Heart left ventricle (tissue), 16 donors: ENCODE results near the gene LRP1. TPM values are rescaled to one million over a fixed set of nuclear protein-coding genes. Genes with fewer than 3 reads are reported as not detected.

Source experiments
- ATAC-seq, 4 donors: fragments of 200-7000 bp; cut with Tn5 transposase; one replicate each; pipeline ENCODE4 v1.9.1; 2020 to 2022; ENCODE audit warnings: moderate library complexity in 4 of 4, mild to moderate bottlenecking in 3 of 4, moderate number of reproducible peaks in 1 of 4
- DNase-seq, 5 donors: peaks; one replicate each; pipeline ENCODE4 v3.0.0-alpha.2; 2020
- H3K27ac ChIP-seq, 12 donors: fragments of 200-600 bp; sonication (generic) in 4 of 12; one replicate each; pipeline versions ENCODE4 v1.5.0 to v1.8.0; 2016 to 2022; ENCODE audit warnings: mild to moderate bottlenecking in 2 of 12
- H3K27me3 ChIP-seq, 9 donors: fragments of 200-600 bp; sonication (generic) in 2 of 9; one replicate each; pipeline versions ENCODE4 v1.5.1 to v1.8.0; 2016 to 2022; ENCODE audit warnings: mild to moderate bottlenecking in 3 of 9
- H3K36me3 ChIP-seq, 9 donors: fragments of 200-600 bp; sonication (generic) in 2 of 9; one replicate each; pipeline versions ENCODE4 v1.5.0 to v1.8.0; 2018 to 2022; ENCODE audit warnings: mild to moderate bottlenecking in 2 of 9
- H3K4me1 ChIP-seq, 12 donors: fragments of 200-600 bp; sonication (generic) in 4 of 12; one replicate each; pipeline versions ENCODE4 v1.5.0 to v1.8.0; 2016 to 2022; ENCODE audit warnings: mild to moderate bottlenecking in 3 of 12
- H3K4me3 ChIP-seq, 12 donors: fragments of 200-600 bp; sonication (generic) in 4 of 12; one replicate each; pipeline versions ENCODE4 v1.5.0 to v1.8.0; 2017 to 2022; ENCODE audit warnings: mild to moderate bottlenecking in 9 of 12, moderate library complexity in 4 of 12
- H3K9me3 ChIP-seq, 12 donors: fragments of 200-600 bp; sonication (generic) in 4 of 12; one replicate each; pipeline versions ENCODE4 v1.5.0 to v1.8.0; 2016 to 2022; ENCODE audit warnings: mild to moderate bottlenecking in 1 of 12
- POLR2A ChIP-seq, 2 donors: fragments of 450-650 bp; IDR thresholded peaks; one replicate each; pipeline ENCODE4 v1.6.1; 2017; ENCODE audit warnings: antibody characterized with exemption in 2 of 2, mild to moderate bottlenecking in 2 of 2, moderate library complexity in 2 of 2
- WGBS, 4 donors: extraction: QIAGEN DNeasy Blood & Tissue Kit in 2 of 4; methylation state at CpG; one replicate each; pipeline versions ENCODE4 v1.1.5 to v1.1.7; 2013 to 2018; 5-methylcytosine and 5-hydroxymethylcytosine counted together
- intact Hi-C, 10 donors: fragments of 100-400 bp; cut with DNase I; formaldehyde crosslinking; loops; one replicate each; pipeline versions ENCODE4 v1.11.1 to v1.14.2; 2022
- polyA plus RNA-seq, 2 donors: library from polyadenylated mRNA; stranded (reverse); fragments of 200-250 nt; gene quantifications; one replicate each; pipeline ENCODE4 v1.2.3, GENCODE V29; 2013
- total RNA-seq, 9 donors: library from RNA; depleted of rRNA in 2 of 9; stranded (reverse); fragments of >200 nt in 2 of 9; fragmentation: NEBNext Ultra II Directional in 3 of 9; extraction: Animal tissue kit (Norgen Biotek cat#: 25700) in 3 of 9; gene quantifications; one replicate each; pipeline versions ENCODE4 v1.1.0 to v1.2.4, GENCODE V29; 2016 to 2023
- TF ChIP-seq, protein P1 (sequence below), 12 donors: fragments of 200-600 bp; sonication (generic) in 4 of 12; IDR thresholded peaks; one replicate each; pipeline versions ENCODE4 v1.5.0 to v1.8.0; 2018 to 2022; ENCODE audit warnings: antibody characterized with exemption in 12 of 12, mild to moderate bottlenecking in 5 of 12
- donor health status: ischemic (EF 13 %, LVEDD 7.1; RV severe dilation, severe dysfunction).
- donor health status: healthy with polysubstance abuse.
- donor health status: DM: no; HTN: yes; CAD: no.
- donor health status: DM: no; HTN: no; CAD: no.
- donor health status: ischemic (EF 25% LVEDD 6.9; RV normal size, moderate dysfunction).
- donor health status: ischemic (EF 25% LVEDD 5.7; RV mildly dilated, moderate dysfunction).
- donor health status: healthy.
- donor health status: DM: yes; HTN: yes; CAD: no.
- donor health status: ischemic (EF 35%, LVEDD 5.7; RV mildly dilated, moderate dysfunction).
- donor health status: nonischemic (EF 11% LVEDD 7.7; RV severe dilation, severe dysfunction).
- donor health status: DM: yes; HTN: yes; CAD: no.
- donor health status: PGD.
- donor health status: ischemic (EF 29% LVEDD 5.4; RV normal size, mild dysfunction).
- donor health status: nonischemic (EF 23%, LVEDD 6.1; RV moderate dilation, normal function).

LRP1 gene
- total and polyA plus RNA-seq, 11 donors: 23.0 to 316 (median 69.0) TPM

DNA sequence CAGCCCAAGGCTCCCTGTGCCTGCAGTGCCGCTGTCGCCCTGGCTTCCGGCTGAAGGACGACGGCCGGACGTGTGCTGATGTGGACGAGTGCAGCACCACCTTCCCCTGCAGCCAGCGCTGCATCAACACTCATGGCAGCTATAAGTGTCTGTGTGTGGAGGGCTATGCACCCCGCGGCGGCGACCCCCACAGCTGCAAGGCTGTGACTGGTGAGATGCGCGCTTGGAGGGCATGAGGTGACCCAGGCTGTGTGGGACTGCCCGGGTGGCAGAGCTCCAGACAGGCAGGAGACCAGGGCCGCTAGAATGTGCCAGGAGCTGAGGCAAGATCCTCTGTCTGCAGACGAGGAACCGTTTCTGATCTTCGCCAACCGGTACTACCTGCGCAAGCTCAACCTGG, 68.7 kb downstream of the LRP1 start:
- Histone ChIP-seq H3K9me3 (no peaks in the 10 kb centered on the region), H3K36me3 (peaks cover 0 to 100% (median 99%) of the 10 kb centered on the region in 9 donors), H3K4me3 (no peak overlapping the region), H3K4me1 (no peaks in the 10 kb centered on the region), H3K27me3 (no peaks in the 10 kb centered on the region), H3K27ac (no peak overlapping the region)
- WGBS, 4 donors: 87 to 97% (median 91%) methylated on average over 6 to 22 of the region's 22 CpGs
- no peak for ATAC-seq
- intact Hi-C loops: no loop called here
- no peak for DNase-seq
- TF ChIP-seq, protein P1, sequence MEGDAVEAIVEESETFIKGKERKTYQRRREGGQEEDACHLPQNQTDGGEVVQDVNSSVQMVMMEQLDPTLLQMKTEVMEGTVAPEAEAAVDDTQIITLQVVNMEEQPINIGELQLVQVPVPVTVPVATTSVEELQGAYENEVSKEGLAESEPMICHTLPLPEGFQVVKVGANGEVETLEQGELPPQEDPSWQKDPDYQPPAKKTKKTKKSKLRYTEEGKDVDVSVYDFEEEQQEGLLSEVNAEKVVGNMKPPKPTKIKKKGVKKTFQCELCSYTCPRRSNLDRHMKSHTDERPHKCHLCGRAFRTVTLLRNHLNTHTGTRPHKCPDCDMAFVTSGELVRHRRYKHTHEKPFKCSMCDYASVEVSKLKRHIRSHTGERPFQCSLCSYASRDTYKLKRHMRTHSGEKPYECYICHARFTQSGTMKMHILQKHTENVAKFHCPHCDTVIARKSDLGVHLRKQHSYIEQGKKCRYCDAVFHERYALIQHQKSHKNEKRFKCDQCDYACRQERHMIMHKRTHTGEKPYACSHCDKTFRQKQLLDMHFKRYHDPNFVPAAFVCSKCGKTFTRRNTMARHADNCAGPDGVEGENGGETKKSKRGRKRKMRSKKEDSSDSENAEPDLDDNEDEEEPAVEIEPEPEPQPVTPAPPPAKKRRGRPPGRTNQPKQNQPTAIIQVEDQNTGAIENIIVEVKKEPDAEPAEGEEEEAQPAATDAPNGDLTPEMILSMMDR (IDR thresholded peaks at IDR 0.05): no peak
- no peak for TF ChIP-seq POLR2A (IDR thresholded peaks at IDR 0.05)

DNA sequence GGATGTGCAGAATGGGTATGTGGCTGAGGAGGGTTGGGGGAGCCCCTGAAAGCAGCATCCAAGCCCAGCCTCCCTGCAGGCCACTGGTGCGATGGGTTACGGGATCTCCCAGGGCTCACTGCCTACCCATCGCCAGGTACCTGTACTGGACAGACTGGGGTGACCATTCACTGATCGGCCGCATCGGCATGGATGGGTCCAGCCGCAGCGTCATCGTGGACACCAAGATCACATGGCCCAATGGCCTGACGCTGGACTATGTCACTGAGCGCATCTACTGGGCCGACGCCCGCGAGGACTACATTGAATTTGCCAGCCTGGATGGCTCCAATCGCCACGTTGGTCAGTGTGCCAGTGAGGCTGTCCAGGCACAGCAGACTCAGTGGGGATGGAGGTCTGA, 70.0 kb downstream of the LRP1 start:
- H3K4me3 ChIP-seq: no peak overlapping the region
- peaks cover 0 to 100% (median 99%) of the 10 kb centered on the region in 9 donors for H3K36me3 ChIP-seq
- H3K4me1 ChIP-seq: no peaks in the 10 kb centered on the region
- intact Hi-C loops: no loop called here
- WGBS, 4 donors: 89 to 96% (median 93%) methylated on average over 3 to 17 of the region's 17 CpGs
- ATAC-seq: no peak
- DNase-seq: no peak
- H3K27ac ChIP-seq: no peak overlapping the region
- H3K9me3 ChIP-seq: no peaks in the 10 kb centered on the region
- no peaks in the 10 kb centered on the region for H3K27me3 ChIP-seq
- no peak for TF ChIP-seq POLR2A (IDR thresholded peaks at IDR 0.05)
- TF ChIP-seq, protein P1 (IDR thresholded peaks at IDR 0.05): no peak

DNA sequence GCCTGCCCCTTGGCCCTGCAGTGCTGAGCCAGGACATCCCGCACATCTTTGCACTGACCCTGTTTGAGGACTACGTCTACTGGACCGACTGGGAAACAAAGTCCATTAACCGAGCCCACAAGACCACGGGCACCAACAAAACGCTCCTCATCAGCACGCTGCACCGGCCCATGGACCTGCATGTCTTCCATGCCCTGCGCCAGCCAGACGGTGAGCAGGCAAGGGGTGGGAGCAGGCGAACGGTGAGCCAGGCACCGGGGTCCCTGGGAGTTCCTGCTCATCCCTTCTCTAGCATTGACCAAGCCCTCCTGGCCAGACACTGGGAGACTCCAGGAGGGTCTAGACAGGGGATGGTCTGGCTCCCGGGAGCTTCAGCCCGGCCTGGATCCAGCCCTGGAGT, 70.9 kb downstream of the LRP1 start:
- no peak for TF ChIP-seq POLR2A (IDR thresholded peaks at IDR 0.05)
- TF ChIP-seq, protein P1 (IDR thresholded peaks at IDR 0.05): no peak
- 88 to 90% (median 89%) methylated on average over 10 to 15 of the region's 15 CpGs for WGBS, 4 donors
- Histone ChIP-seq H3K27ac (no peak overlapping the region), H3K4me1 (no peaks in the 10 kb centered on the region), H3K9me3 (no peaks in the 10 kb centered on the region), H3K36me3 (peaks cover 0 to 100% (median 99%) of the 10 kb centered on the region in 9 donors), H3K4me3 (no peak overlapping the region), H3K27me3 (no peaks in the 10 kb centered on the region)
- DNase-seq: no peak
- intact Hi-C loops: no loop called here
- ATAC-seq: no peak

DNA sequence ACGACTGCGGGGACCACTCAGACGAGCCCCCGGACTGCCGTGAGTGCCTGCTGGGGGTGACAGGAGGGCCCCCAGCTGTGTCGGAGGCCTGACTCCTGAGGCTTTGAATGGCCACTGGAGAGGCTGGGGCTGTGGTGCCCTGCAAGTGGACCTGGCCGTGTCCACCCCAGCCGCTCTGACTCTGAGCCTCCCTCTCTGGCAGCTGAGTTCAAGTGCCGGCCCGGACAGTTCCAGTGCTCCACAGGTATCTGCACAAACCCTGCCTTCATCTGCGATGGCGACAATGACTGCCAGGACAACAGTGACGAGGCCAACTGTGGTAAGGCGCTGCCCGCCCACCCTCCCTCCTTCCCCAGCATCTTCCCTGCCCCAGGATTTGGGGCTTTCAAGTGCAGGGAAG, 72.2 kb downstream of the LRP1 start:
- no peaks in the 10 kb centered on the region for H3K9me3 ChIP-seq
- WGBS, 4 donors: 90 to 95% (median 93%) methylated on average over 11 to 15 of the region's 15 CpGs
- TF ChIP-seq POLR2A (IDR thresholded peaks at IDR 0.05): no peak
- TF ChIP-seq, protein P1 (IDR thresholded peaks at IDR 0.05): no peak
- H3K27ac ChIP-seq: no peak overlapping the region
- intact Hi-C loops: no loop called here
- H3K4me3 ChIP-seq: no peak overlapping the region
- no peaks in the 10 kb centered on the region for H3K27me3 ChIP-seq
- peaks cover 0 to 100% (median 99%) of the 10 kb centered on the region in 9 donors for H3K36me3 ChIP-seq
- no peaks in the 10 kb centered on the region for H3K4me1 ChIP-seq
- no peak for ATAC-seq
- no peak for DNase-seq
